ENCODE data around the gene GSTCD. TPM values are rescaled to one million over a fixed set of nuclear protein-coding genes. Genes with fewer than 3 reads are reported as not detected.
A peak's percentile ranks its signal among the peaks of the same experiment; 100 is the strongest.

Gene GSTCD
- total RNA-seq, 4 donors from 2014 or later = 9.6 to 19.5 (median 10.6) TPM

GRCh38 chr4:105709081-105709450 lies 482 bp downstream of the GSTCD start:
- 0% methylated on average over 1 to 5 of the region's 11 CpGs for WGBS, 2 donors
- Histone ChIP-seq H3K27me3 (no peaks in the 10 kb centered on the region), H3K9me3 (no peaks in the 10 kb centered on the region), H3K27ac (peak overlapping the region; percentile 87 to 95 (median 91)), H3K4me3 (peak overlapping the region; percentile 76 to 95 (median 86)), H3K4me1 (peaks cover 0 to 36% (median 15%) of the 10 kb centered on the region in 3 donors), H3K36me3 (no peaks in the 10 kb centered on the region)
- intact Hi-C loops (cut with DNase I) = no loop called here
- no peak for DNase-seq
- no peak for TF ChIP-seq POLR2A (IDR thresholded peaks at IDR 0.05)
- TF ChIP-seq CTCF (IDR thresholded peaks at IDR 0.05) = no peak

GRCh38 chr4:105710012-105710600 lies 1.5 kb downstream of the GSTCD start:
- 69 to 70% methylated on average over 12 to 15 of the region's 16 CpGs for WGBS, 2 donors
- Histone ChIP-seq H3K27ac (no peak overlapping the region), H3K27me3 (no peaks in the 10 kb centered on the region), H3K9me3 (no peaks in the 10 kb centered on the region), H3K4me1 (peaks cover 0 to 42% (median 17%) of the 10 kb centered on the region in 3 donors), H3K4me3 (no peak overlapping the region), H3K36me3 (no peaks in the 10 kb centered on the region)
- intact Hi-C loops (cut with DNase I) = no loop called here
- DNase-seq = no peak
- no peak for TF ChIP-seq CTCF (IDR thresholded peaks at IDR 0.05)
- no peak for TF ChIP-seq POLR2A (IDR thresholded peaks at IDR 0.05)

- Histone ChIP-seq H3K9me3 (no peaks in the 10 kb centered on the region), H3K4me3 (no peak overlapping the region), H3K27me3 (no peaks in the 10 kb centered on the region), H3K4me1 (peaks cover 0 to 44% (median 18%) of the 10 kb centered on the region in 3 donors), H3K27ac (no peak overlapping the region), H3K36me3 (no peaks in the 10 kb centered on the region)
- intact Hi-C loops (cut with DNase I) = no loop called here
- TF ChIP-seq POLR2A (IDR thresholded peaks at IDR 0.05) (no peak), CTCF (IDR thresholded peaks at IDR 0.05) (no peak)
- WGBS, 2 donors = 73 to 77% methylated on average over 6 of the region's 6 CpGs
- DNase-seq = no peak
Measured at GRCh38 chr4:105710678-105711077, 2.1 kb downstream of the GSTCD start.

- H3K4me1 ChIP-seq = peaks cover 0 to 32% (median 8%) of the 10 kb centered on the region in 3 donors
- intact Hi-C loops (cut with DNase I) = no loop called here
- WGBS, 2 donors = 74 to 79% methylated on average over 2 of the region's 2 CpGs
Measured at GRCh38 chr4:105712766-105713165, 4.2 kb downstream of the GSTCD start.

More at GRCh38 chr4:105712766-105713165, 4.2 kb downstream of the GSTCD start:
- H3K36me3 ChIP-seq = peaks cover 0 to 4% (median 0%) of the 10 kb centered on the region in 3 donors
- DNase-seq = no peak
- no peak overlapping the region for H3K27ac ChIP-seq
- no peaks in the 10 kb centered on the region for H3K27me3 ChIP-seq
- H3K9me3 ChIP-seq = no peaks in the 10 kb centered on the region
- TF ChIP-seq POLR2A (IDR thresholded peaks at IDR 0.05) (no peak), CTCF (IDR thresholded peaks at IDR 0.05) (no peak)
- no peak overlapping the region for H3K4me3 ChIP-seq
